ENCODE results near the gene MIS18BP1. TPM values are rescaled to one million over a fixed set of nuclear protein-coding genes. Genes with fewer than 3 reads are reported as not detected.
"Not testable (repeated sequence)": the region's sequence is repeated elsewhere in the genome, so short reads cannot be mapped to it uniquely, and the experiment has no call there.

The MIS18BP1 gene
- total RNA-seq, 1 experiment from 2014 or later = 38.4 TPM

DNA sequence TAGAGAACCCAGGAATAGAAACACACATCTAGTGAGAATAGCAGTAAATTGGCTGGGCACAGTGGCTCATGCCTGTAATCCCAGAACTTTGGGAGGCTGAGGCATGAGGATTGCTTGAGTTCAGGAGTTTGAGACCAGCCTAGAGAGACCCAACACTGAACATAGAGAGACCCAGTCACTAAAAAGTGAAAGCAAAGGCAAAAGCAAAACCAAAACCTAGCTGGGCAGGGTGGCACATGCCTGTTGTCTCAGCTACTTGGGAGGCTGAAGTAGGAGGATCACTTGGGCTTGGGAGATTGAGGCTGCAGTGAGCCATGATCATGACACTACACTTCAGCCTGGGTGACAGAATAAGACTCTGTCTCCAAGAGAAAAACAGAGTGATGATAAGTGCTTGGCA, 37.5 kb upstream of the MIS18BP1 start:
- ChIA-PET POLR2A (no interaction called here), CTCF (no interaction called here)
- no peak for DNase-seq
- no peaks in the 10 kb centered on the region for H3K9me3 ChIP-seq
- no peaks in the 10 kb centered on the region for H3K36me3 ChIP-seq (ENCODE audit: control insufficient read depth, insufficient read depth, low read length)
- Mint-ChIP-seq H3K27me3 (ENCODE audit: insufficient read depth, unreplicated experiment) (peaks cover 16% of the 10 kb centered on the region), H3K36me3 (ENCODE audit: insufficient read depth, unreplicated experiment) (no peaks in the 10 kb centered on the region), H3K27ac (ENCODE audit: unreplicated experiment) (no peak overlapping the region), H3K9me3 (ENCODE audit: unreplicated experiment) (no peaks in the 10 kb centered on the region), H3K4me1 (ENCODE audit: low read depth, unreplicated experiment) (no peaks in the 10 kb centered on the region), H3K4me3 (ENCODE audit: unreplicated experiment) (no peak overlapping the region)
- no peaks in the 10 kb centered on the region for H3K27me3 ChIP-seq (replicated peaks; ENCODE audit: control insufficient read depth, insufficient read depth, low read length)
- TF ChIP-seq, protein P1, sequence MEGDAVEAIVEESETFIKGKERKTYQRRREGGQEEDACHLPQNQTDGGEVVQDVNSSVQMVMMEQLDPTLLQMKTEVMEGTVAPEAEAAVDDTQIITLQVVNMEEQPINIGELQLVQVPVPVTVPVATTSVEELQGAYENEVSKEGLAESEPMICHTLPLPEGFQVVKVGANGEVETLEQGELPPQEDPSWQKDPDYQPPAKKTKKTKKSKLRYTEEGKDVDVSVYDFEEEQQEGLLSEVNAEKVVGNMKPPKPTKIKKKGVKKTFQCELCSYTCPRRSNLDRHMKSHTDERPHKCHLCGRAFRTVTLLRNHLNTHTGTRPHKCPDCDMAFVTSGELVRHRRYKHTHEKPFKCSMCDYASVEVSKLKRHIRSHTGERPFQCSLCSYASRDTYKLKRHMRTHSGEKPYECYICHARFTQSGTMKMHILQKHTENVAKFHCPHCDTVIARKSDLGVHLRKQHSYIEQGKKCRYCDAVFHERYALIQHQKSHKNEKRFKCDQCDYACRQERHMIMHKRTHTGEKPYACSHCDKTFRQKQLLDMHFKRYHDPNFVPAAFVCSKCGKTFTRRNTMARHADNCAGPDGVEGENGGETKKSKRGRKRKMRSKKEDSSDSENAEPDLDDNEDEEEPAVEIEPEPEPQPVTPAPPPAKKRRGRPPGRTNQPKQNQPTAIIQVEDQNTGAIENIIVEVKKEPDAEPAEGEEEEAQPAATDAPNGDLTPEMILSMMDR (IDR thresholded peaks at IDR 0.05; ENCODE audit: insufficient read depth in 1 of 2, low read depth in 1 of 2, low read length in 1 of 2, severe bottlenecking in 1 of 2, unreplicated experiment in 1 of 2) = no peak
- H3K4me3 ChIP-seq (ENCODE audit: low read depth, low read length) = no peak overlapping the region
- intact Hi-C loops (cut with micrococcal nuclease; ENCODE audit: unreplicated experiment) = no loop called here
- BruUV-seq (replicated peaks) = no TSS peak
- no peaks in the 10 kb centered on the region for H3K4me1 ChIP-seq

DNA sequence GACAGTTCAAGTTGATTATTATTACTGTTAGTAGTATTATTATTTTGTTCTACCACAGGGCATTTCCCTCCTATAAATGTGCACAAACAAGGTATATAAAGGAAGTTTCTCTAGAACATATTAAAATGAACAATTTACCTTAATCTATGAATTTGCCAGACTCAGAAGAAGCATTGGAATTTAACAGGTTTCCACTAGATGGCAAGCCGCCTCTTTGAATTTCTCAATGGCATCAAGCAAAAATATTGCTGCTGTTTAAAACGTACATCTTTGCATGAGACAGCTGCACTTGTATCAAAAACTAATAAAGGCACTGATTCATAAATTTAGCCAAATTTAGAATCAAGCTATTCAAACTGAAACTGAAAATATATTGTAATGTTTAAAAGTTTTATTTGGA, 34.6 kb upstream of the MIS18BP1 start:
- intact Hi-C loops (cut with micrococcal nuclease; ENCODE audit: unreplicated experiment) = loop anchor here (2.0 kb wide), 1 partner anchor 239 kb away; no protein-coding TSS in a partner anchor

DNA sequence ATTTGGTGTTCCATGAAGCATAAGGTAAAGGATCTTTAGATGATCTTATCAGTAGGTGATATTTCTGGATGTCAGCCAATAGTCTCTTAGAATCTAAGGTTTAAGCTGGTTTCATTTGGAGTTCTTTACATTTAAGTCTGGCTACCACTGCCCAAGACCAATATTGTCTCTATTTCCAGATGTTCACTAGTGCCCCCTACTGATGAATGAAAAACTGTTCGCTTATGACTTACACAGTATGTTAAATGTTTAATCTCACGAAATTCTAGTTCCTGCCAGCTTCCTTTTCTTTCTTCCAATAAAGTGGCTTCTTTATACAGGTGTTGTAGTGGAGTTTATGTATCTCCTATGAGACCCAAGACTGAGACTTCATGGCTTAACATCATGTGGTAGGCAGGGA, 31.8 kb upstream of the MIS18BP1 start:
- Mint-ChIP-seq H3K4me1 (ENCODE audit: low read depth, unreplicated experiment) (no peaks in the 10 kb centered on the region), H3K27me3 (ENCODE audit: insufficient read depth, unreplicated experiment) (peaks cover 11% of the 10 kb centered on the region), H3K27ac (ENCODE audit: unreplicated experiment) (no peak overlapping the region), H3K4me3 (ENCODE audit: unreplicated experiment) (no peak overlapping the region), H3K36me3 (ENCODE audit: insufficient read depth, unreplicated experiment) (peaks cover 6% of the 10 kb centered on the region), H3K9me3 (ENCODE audit: unreplicated experiment) (peaks cover 23% of the 10 kb centered on the region)
- no peaks in the 10 kb centered on the region for H3K27me3 ChIP-seq (replicated peaks; ENCODE audit: control insufficient read depth, insufficient read depth, low read length)
- POLR2A ChIA-PET = no interaction called here
- TF ChIP-seq, protein P1 (IDR thresholded peaks at IDR 0.05; ENCODE audit: insufficient read depth in 1 of 2, low read depth in 1 of 2, low read length in 1 of 2, severe bottlenecking in 1 of 2, unreplicated experiment in 1 of 2) = no peak
- BruUV-seq (replicated peaks) = no TSS peak
- H3K4me1 ChIP-seq = no peaks in the 10 kb centered on the region
- CTCF ChIA-PET = interaction anchor here (0.6 kb wide), 1 partner anchor 17 kb away, joined by 4 read pairs; no protein-coding TSS in a partner anchor
- no peak for DNase-seq
- intact Hi-C loops (cut with micrococcal nuclease; ENCODE audit: unreplicated experiment) = no loop called here
- no peaks in the 10 kb centered on the region; the same call in none of the 2 replicates for H3K9me3 ChIP-seq
- H3K36me3 ChIP-seq (ENCODE audit: control insufficient read depth, insufficient read depth, low read length) = no peaks in the 10 kb centered on the region
- H3K4me3 ChIP-seq (ENCODE audit: low read depth, low read length) = no peak overlapping the region

More for the DNA sequence above, 34.6 kb upstream of the MIS18BP1 start:
- no peaks in the 10 kb centered on the region for H3K36me3 Mint-ChIP-seq (ENCODE audit: insufficient read depth, unreplicated experiment)
- H3K27ac Mint-ChIP-seq (ENCODE audit: unreplicated experiment) = no peak overlapping the region
- no peak for DNase-seq
- no peak overlapping the region for H3K4me3 Mint-ChIP-seq (ENCODE audit: unreplicated experiment)
- ChIA-PET CTCF (no interaction called here), POLR2A (no interaction called here)
- H3K9me3 ChIP-seq = no peaks in the 10 kb centered on the region
- TF ChIP-seq, protein P1 (IDR thresholded peaks at IDR 0.05; ENCODE audit: insufficient read depth in 1 of 2, low read depth in 1 of 2, low read length in 1 of 2, severe bottlenecking in 1 of 2, unreplicated experiment in 1 of 2) = no peak
- H3K9me3 Mint-ChIP-seq (ENCODE audit: unreplicated experiment) = no peaks in the 10 kb centered on the region
- peaks cover 14% of the 10 kb centered on the region for H3K27me3 Mint-ChIP-seq (ENCODE audit: insufficient read depth, unreplicated experiment)
- no peaks in the 10 kb centered on the region for H3K27me3 ChIP-seq (replicated peaks; ENCODE audit: control insufficient read depth, insufficient read depth, low read length)
- H3K4me1 ChIP-seq = no peaks in the 10 kb centered on the region
- BruUV-seq (replicated peaks) = no TSS peak
- H3K4me3 ChIP-seq (ENCODE audit: low read depth, low read length) = no peak overlapping the region
- H3K4me1 Mint-ChIP-seq (ENCODE audit: low read depth, unreplicated experiment) = no peaks in the 10 kb centered on the region
- H3K36me3 ChIP-seq (ENCODE audit: control insufficient read depth, insufficient read depth, low read length) = no peaks in the 10 kb centered on the region

DNA sequence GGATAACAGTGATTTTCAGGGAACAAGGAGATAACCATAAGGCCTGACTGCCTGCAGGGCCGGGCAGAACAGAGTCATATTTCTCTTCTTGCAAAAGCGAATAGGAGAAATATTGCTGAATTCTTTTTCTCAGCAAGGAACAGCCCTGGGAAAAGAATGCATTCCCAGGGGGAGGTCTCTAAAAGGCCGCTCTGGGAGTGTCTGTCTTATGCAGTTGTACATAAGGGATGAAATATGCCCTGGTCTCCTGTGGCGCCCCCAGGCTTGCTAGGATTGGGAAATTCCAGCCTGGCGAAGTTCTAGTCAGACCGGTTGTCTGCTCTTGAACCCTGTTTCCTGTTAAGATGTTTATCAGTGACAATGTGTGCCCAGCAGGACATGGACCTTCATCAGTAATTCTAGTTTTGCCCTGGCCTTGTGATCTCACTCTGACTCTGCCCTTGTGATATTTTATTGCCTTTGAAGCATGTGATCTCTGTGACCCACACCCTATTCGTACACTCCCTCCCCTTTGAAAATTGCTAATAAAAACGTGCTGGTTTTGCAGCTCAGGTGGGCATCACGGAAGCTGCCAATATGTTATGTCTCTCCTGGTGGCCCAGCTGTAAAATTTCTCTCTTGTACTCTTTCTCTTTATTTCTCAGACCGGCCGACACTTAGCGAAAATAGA, 28.9 kb upstream of the MIS18BP1 start:
- H3K9me3 ChIP-seq; BruUV-seq (replicated peaks); H3K4me3 Mint-ChIP-seq (ENCODE audit: unreplicated experiment); CTCF ChIA-PET; H3K4me1 ChIP-seq; H3K27me3 Mint-ChIP-seq (ENCODE audit: insufficient read depth, unreplicated experiment); intact Hi-C loops (cut with micrococcal nuclease; ENCODE audit: unreplicated experiment); H3K27me3 ChIP-seq (replicated peaks; ENCODE audit: control insufficient read depth, insufficient read depth, low read length); H3K36me3 Mint-ChIP-seq (ENCODE audit: insufficient read depth, unreplicated experiment); H3K4me3 ChIP-seq (ENCODE audit: low read depth, low read length); H3K27ac Mint-ChIP-seq (ENCODE audit: unreplicated experiment); H3K36me3 ChIP-seq (ENCODE audit: control insufficient read depth, insufficient read depth, low read length); H3K4me1 Mint-ChIP-seq (ENCODE audit: low read depth, unreplicated experiment); POLR2A ChIA-PET: not testable (repeated sequence)
- peaks cover 23% of the 10 kb centered on the region for H3K9me3 Mint-ChIP-seq (ENCODE audit: unreplicated experiment)
- peak in 1 of 2 experiments; percentile 30 for DNase-seq
